Measurements from ENCODE around the gene NUP210L.
"Not testable (repeated sequence)": the region's sequence is repeated elsewhere in the genome, so short reads cannot be mapped to it uniquely, and the experiment has no call there.

The NUP210L gene

DNA sequence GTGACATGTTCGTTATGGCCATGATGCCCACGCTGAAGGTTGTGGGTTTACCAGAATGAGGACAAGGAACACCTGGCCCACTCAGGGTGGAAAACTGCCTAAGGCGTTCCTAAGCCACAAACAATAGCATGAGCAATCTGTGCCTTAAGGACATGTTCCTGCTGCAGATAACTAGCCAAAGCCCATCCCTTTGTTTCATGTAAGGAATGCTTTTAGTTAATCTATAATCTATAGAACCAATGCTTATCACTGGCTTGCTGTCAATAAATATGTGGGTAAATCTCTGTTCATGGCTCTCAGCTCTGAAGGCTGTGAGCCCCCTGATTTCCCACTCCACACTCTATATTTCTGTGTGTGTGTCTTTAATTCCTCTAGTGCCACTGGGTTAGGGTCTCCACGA, 107.4 kb downstream of the NUP210L start:
- H3K36me3 ChIP-seq (ENCODE audit: control insufficient read depth in 4 of 4, insufficient read depth in 4 of 4, low read length in 3 of 4); H3K27me3 ChIP-seq (replicated peaks in 2 of 5; ENCODE audit: control insufficient read depth in 4 of 5, insufficient read depth in 5 of 5, low read length in 4 of 5); H3K27ac ChIP-seq (ENCODE audit: insufficient read depth in 1 of 2, low read depth in 1 of 2, low read length in 2 of 2, poor library complexity in 1 of 2, severe bottlenecking in 2 of 2); CTCF ChIA-PET; POLR2A ChIA-PET; H3K9me3 ChIP-seq (ENCODE audit: control extremely low read depth in 1 of 5, control insufficient read depth in 4 of 5, insufficient read depth in 2 of 5, low read depth in 1 of 5, low read length in 4 of 5); H3K4me3 ChIP-seq (ENCODE audit: control insufficient read depth in 1 of 7, extremely low read depth in 1 of 7, insufficient read depth in 4 of 7, low read depth in 2 of 7, low read length in 6 of 7); DNase-seq; H3K4me1 ChIP-seq (ENCODE audit: control extremely low read depth in 1 of 4, control insufficient read depth in 4 of 4, insufficient read depth in 4 of 4, low read length in 3 of 4): not testable (repeated sequence)
- WGBS (ENCODE audit: insufficient coverage), result 100% methylated on average over 1 of the region's 4 CpGs

DNA sequence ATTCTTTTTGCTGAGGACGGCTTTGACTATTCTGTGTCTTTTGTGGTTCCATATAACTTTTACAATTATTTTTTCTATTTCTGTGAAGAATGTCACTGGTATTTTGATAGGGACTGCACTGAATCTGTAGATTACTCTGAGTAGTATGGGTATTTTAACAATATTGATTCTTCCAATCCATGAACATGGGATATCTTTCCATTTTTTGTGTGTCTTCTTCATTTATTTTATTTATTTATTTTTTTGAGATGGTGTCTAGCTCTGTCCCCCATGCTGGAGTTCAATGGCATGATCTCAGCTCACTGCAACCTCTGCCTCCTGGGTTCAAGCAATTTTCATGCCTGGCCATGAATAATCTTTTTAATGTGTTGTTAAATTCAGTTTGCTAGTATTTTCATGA, 121.2 kb downstream of the NUP210L start:
- H3K36me3 ChIP-seq (ENCODE audit: control insufficient read depth in 4 of 4, insufficient read depth in 4 of 4, low read length in 3 of 4); H3K9me3 ChIP-seq (ENCODE audit: control extremely low read depth in 1 of 5, control insufficient read depth in 4 of 5, insufficient read depth in 2 of 5, low read depth in 1 of 5, low read length in 4 of 5); H3K27ac ChIP-seq (ENCODE audit: insufficient read depth in 1 of 2, low read depth in 1 of 2, low read length in 2 of 2, poor library complexity in 1 of 2, severe bottlenecking in 2 of 2); CTCF ChIA-PET; H3K4me3 ChIP-seq (ENCODE audit: control insufficient read depth in 1 of 7, extremely low read depth in 1 of 7, insufficient read depth in 4 of 7, low read depth in 2 of 7, low read length in 6 of 7); DNase-seq; POLR2A ChIA-PET; H3K27me3 ChIP-seq (replicated peaks in 2 of 5; ENCODE audit: control insufficient read depth in 4 of 5, insufficient read depth in 5 of 5, low read length in 4 of 5); H3K4me1 ChIP-seq (ENCODE audit: control extremely low read depth in 1 of 4, control insufficient read depth in 4 of 4, insufficient read depth in 4 of 4, low read length in 3 of 4): not testable (repeated sequence)
- no CpG with 5 or more reads among the region's 1 CpG for WGBS (ENCODE audit: insufficient coverage)

DNA sequence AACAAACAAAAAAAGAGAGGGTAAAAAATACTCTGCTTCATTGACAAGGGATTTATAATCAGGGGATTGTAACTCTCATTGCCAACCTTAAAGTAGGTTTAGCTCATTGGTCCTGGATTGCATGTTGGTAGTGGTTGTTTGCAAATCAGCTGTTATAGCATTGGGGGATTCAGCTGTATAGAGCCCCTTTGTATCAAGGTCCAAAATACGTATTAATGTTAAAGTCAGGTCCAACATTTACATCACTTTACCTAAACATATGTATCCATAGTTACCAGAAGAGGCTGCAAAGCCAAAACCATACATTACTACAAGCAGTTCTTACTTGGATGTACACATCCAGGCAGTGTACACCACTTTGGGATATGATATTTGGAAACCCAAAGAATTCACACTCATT, 134.9 kb downstream of the NUP210L start:
- no CpG with 5 or more reads among the region's 1 CpG for WGBS (ENCODE audit: insufficient coverage)

GRCh38 chr1:154019269-154019668, 135.6 kb downstream of the NUP210L start:
- H3K36me3 ChIP-seq (ENCODE audit: control insufficient read depth in 4 of 4, insufficient read depth in 4 of 4, low read length in 3 of 4), result no peaks in the 10 kb centered on the region
- H3K27me3 ChIP-seq (replicated peaks in 2 of 5; ENCODE audit: control insufficient read depth in 4 of 5, insufficient read depth in 5 of 5, low read length in 4 of 5), result no peaks in the 10 kb centered on the region
- H3K9me3 ChIP-seq (ENCODE audit: control extremely low read depth in 1 of 5, control insufficient read depth in 4 of 5, insufficient read depth in 2 of 5, low read depth in 1 of 5, low read length in 4 of 5), result no peaks in the 10 kb centered on the region
- POLR2A ChIA-PET, result no interaction called here
- H3K4me3 ChIP-seq (ENCODE audit: control insufficient read depth in 1 of 7, extremely low read depth in 1 of 7, insufficient read depth in 4 of 7, low read depth in 2 of 7, low read length in 6 of 7), result no peak overlapping the region
- WGBS (ENCODE audit: insufficient coverage), result 96% methylated on average over 4 of the region's 4 CpGs
- no peak for DNase-seq
- no peak overlapping the region for H3K27ac ChIP-seq (ENCODE audit: insufficient read depth in 1 of 2, low read depth in 1 of 2, low read length in 2 of 2, poor library complexity in 1 of 2, severe bottlenecking in 2 of 2)
- H3K4me1 ChIP-seq (ENCODE audit: control extremely low read depth in 1 of 4, control insufficient read depth in 4 of 4, insufficient read depth in 4 of 4, low read length in 3 of 4), result no peaks in the 10 kb centered on the region
- CTCF ChIA-PET, result interaction anchor here (1.0 kb wide), 1 partner anchor 26 kb away, joined by 3 read pairs; no protein-coding TSS in a partner anchor

More for the DNA sequence above, 134.9 kb downstream of the NUP210L start:
- no peaks in the 10 kb centered on the region for H3K36me3 ChIP-seq (ENCODE audit: control insufficient read depth in 4 of 4, insufficient read depth in 4 of 4, low read length in 3 of 4)
- H3K27me3 ChIP-seq (replicated peaks in 2 of 5; ENCODE audit: control insufficient read depth in 4 of 5, insufficient read depth in 5 of 5, low read length in 4 of 5), result no peaks in the 10 kb centered on the region
- POLR2A ChIA-PET, result no interaction called here
- no peaks in the 10 kb centered on the region for H3K4me1 ChIP-seq (ENCODE audit: control extremely low read depth in 1 of 4, control insufficient read depth in 4 of 4, insufficient read depth in 4 of 4, low read length in 3 of 4)
- no peak overlapping the region for H3K27ac ChIP-seq (ENCODE audit: insufficient read depth in 1 of 2, low read depth in 1 of 2, low read length in 2 of 2, poor library complexity in 1 of 2, severe bottlenecking in 2 of 2)
- CTCF ChIA-PET, result interaction anchor here (1.0 kb wide), 1 partner anchor 25 kb away, joined by 3 read pairs; no protein-coding TSS in a partner anchor
- no peak overlapping the region for H3K4me3 ChIP-seq (ENCODE audit: control insufficient read depth in 1 of 7, extremely low read depth in 1 of 7, insufficient read depth in 4 of 7, low read depth in 2 of 7, low read length in 6 of 7)
- H3K9me3 ChIP-seq (ENCODE audit: control extremely low read depth in 1 of 5, control insufficient read depth in 4 of 5, insufficient read depth in 2 of 5, low read depth in 1 of 5, low read length in 4 of 5), result no peaks in the 10 kb centered on the region
- DNase-seq, result no peak

DNA sequence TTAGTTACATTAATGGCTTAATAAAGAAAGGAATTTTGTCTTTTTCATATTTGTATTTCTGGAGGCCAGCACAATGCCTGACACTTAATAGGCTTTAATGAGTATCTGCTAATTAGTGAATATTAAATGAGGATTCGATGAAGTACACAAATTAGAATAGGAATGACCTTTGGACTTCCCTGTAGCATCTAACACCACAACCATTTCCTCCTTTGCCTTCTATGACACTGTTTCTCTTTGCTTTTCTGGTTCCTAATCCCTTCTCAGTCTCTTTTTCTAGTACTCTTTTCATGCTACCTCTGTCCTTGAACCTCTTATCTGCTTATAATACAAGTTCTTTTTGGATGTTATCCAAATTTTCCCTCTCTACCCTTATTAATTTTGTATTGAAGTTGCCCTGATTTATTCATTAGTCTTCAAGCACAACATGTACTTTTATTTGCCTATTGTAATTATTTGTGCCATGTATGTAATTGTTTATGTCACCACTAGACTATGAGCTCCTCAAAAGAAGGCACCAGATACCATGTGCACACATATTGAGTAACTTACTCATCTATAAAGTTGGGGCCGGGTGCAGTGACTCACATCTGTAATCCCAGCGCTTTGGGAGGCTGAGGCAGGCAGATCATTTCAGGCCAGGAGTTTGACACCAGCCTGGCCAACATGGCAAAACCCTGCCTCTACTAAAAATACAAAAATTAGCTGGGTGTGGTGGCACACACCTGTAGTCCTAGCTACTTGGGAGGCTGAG, 140.5 kb downstream of the NUP210L start:
- Histone ChIP-seq H3K36me3 (ENCODE audit: control insufficient read depth in 4 of 4, insufficient read depth in 4 of 4, low read length in 3 of 4) (no peaks in the 10 kb centered on the region), H3K27me3 (replicated peaks in 2 of 5; ENCODE audit: control insufficient read depth in 4 of 5, insufficient read depth in 5 of 5, low read length in 4 of 5) (no peaks in the 10 kb centered on the region), H3K4me1 (ENCODE audit: control extremely low read depth in 1 of 4, control insufficient read depth in 4 of 4, insufficient read depth in 4 of 4, low read length in 3 of 4) (no peaks in the 10 kb centered on the region), H3K27ac (ENCODE audit: insufficient read depth in 1 of 2, low read depth in 1 of 2, low read length in 2 of 2, poor library complexity in 1 of 2, severe bottlenecking in 2 of 2) (no peak overlapping the region), H3K4me3 (ENCODE audit: control insufficient read depth in 1 of 7, extremely low read depth in 1 of 7, insufficient read depth in 4 of 7, low read depth in 2 of 7, low read length in 6 of 7) (no peak overlapping the region), H3K9me3 (ENCODE audit: control extremely low read depth in 1 of 5, control insufficient read depth in 4 of 5, insufficient read depth in 2 of 5, low read depth in 1 of 5, low read length in 4 of 5) (no peaks in the 10 kb centered on the region)
- ChIA-PET CTCF (no interaction called here), POLR2A (no interaction called here)
- DNase-seq, result no peak
- no CpG with 5 or more reads among the region's 3 CpGs for WGBS (ENCODE audit: insufficient coverage)

DNA sequence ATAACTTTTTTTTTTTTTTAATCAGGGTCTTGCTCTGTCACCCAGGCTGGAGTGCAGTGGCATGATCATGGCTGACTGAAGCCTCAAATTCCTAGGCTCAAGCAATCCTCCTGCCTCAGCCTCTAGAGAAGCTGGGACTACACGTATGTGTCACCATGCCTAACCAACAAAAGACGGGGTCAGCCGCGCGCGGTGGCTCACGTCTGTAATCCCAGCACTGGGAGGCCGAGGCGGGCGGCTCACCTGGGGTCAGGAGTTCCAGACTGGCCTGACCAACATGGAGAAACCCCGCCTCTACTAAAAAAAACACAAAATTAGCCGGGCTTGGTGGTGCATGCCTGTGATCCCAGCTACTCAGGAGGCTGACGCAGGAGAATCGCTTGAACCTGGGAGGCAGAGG, 142.3 kb downstream of the NUP210L start:
- H3K27me3 ChIP-seq (replicated peaks in 2 of 5; ENCODE audit: control insufficient read depth in 4 of 5, insufficient read depth in 5 of 5, low read length in 4 of 5); DNase-seq; H3K4me1 ChIP-seq (ENCODE audit: control extremely low read depth in 1 of 4, control insufficient read depth in 4 of 4, insufficient read depth in 4 of 4, low read length in 3 of 4); H3K4me3 ChIP-seq (ENCODE audit: control insufficient read depth in 1 of 7, extremely low read depth in 1 of 7, insufficient read depth in 4 of 7, low read depth in 2 of 7, low read length in 6 of 7); H3K36me3 ChIP-seq (ENCODE audit: control insufficient read depth in 4 of 4, insufficient read depth in 4 of 4, low read length in 3 of 4); H3K27ac ChIP-seq (ENCODE audit: insufficient read depth in 1 of 2, low read depth in 1 of 2, low read length in 2 of 2, poor library complexity in 1 of 2, severe bottlenecking in 2 of 2); POLR2A ChIA-PET; H3K9me3 ChIP-seq (ENCODE audit: control extremely low read depth in 1 of 5, control insufficient read depth in 4 of 5, insufficient read depth in 2 of 5, low read depth in 1 of 5, low read length in 4 of 5): not testable (repeated sequence)
- CTCF ChIA-PET, result interaction anchor here (0.7 kb wide), 1 partner anchor 10 kb away, joined by 3 read pairs; no protein-coding TSS in a partner anchor
- WGBS (ENCODE audit: insufficient coverage), result 96% methylated on average over 9 of the region's 14 CpGs

DNA sequence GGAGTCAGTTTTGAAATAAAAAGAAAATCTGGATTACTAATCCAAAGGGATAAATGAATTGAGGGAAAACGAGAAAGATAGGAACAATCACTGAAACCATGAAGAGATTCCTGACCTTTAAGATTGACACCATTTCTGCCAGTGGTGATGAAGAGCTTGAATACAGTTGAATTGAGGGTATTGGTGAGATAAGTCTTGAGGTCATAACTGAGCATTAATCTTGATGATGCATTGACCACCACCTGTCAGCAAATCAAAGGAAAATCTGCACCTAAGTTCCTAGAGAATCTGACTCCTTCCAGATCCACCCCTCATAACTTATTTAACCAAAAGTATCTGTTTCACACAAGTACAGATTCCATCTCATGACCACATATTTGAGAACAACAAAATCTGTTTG, 142.7 kb downstream of the NUP210L start:
- POLR2A ChIA-PET, result no interaction called here

More for the DNA sequence above, 142.7 kb downstream of the NUP210L start:
- H3K4me3 ChIP-seq (ENCODE audit: control insufficient read depth in 1 of 7, extremely low read depth in 1 of 7, insufficient read depth in 4 of 7, low read depth in 2 of 7, low read length in 6 of 7), result no peak overlapping the region
- H3K9me3 ChIP-seq (ENCODE audit: control extremely low read depth in 1 of 5, control insufficient read depth in 4 of 5, insufficient read depth in 2 of 5, low read depth in 1 of 5, low read length in 4 of 5), result no peaks in the 10 kb centered on the region
- H3K27me3 ChIP-seq (replicated peaks in 2 of 5; ENCODE audit: control insufficient read depth in 4 of 5, insufficient read depth in 5 of 5, low read length in 4 of 5), result no peaks in the 10 kb centered on the region
- H3K36me3 ChIP-seq (ENCODE audit: control insufficient read depth in 4 of 4, insufficient read depth in 4 of 4, low read length in 3 of 4), result no peaks in the 10 kb centered on the region
- CTCF ChIA-PET, result interaction anchor here (0.7 kb wide), 1 partner anchor 10 kb away, joined by 3 read pairs; no protein-coding TSS in a partner anchor
- DNase-seq, result no peak
- H3K27ac ChIP-seq (ENCODE audit: insufficient read depth in 1 of 2, low read depth in 1 of 2, low read length in 2 of 2, poor library complexity in 1 of 2, severe bottlenecking in 2 of 2), result no peak overlapping the region
- WGBS (ENCODE audit: insufficient coverage), result 100% methylated on average over 1 of the region's 1 CpG
- no peaks in the 10 kb centered on the region for H3K4me1 ChIP-seq (ENCODE audit: control extremely low read depth in 1 of 4, control insufficient read depth in 4 of 4, insufficient read depth in 4 of 4, low read length in 3 of 4)

Data from common myeloid progenitor, CD34-positive (primary cell).